ENCODE results near the gene STIP1. TPM values are rescaled to one million over a fixed set of nuclear protein-coding genes. Genes with fewer than 3 reads are reported as not detected.

STIP1 gene
- total and polyA plus RNA-seq, 9 of the 15 experiments (the other 6 are each of a cell fraction or from before 2014, with no cell fraction given): 58.1 to 465 (median 346) TPM

DNA sequence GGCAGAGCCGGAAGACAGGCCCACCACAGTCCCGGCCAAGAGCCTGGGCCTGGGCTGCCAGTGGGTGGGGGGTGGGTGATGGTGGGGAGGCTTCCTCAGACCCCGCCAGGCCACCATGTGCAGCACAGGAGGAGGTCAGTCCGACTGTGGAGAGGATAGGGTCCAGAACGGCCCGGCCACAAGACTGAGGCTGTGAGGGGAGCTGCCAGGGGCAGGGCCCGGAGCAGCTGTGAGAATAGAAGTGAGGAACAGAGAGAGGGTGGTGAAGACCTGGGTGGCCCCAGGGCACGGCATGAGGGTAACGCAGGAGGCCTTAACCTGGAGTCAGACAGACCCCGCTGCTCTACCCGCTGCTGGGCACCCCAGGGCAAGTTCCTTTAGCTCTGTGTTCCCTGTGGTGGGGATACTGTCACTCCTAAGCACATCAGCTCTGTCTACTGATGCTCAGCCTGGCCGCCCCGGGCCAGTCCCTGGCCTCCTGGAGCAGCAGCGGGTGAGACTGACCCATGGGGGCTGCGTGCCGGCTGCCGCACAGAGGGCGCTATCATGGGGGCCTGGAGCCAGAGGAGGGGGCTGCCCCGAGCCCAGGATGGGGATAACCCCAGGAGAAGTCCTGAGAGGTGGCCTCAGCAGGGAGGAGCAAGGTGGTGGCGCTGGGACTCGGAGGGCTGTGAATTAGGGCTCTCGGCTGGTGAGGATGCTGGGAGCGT, 22.3 kb downstream of the STIP1 start (continued):
- TF ChIP-seq, protein P1, sequence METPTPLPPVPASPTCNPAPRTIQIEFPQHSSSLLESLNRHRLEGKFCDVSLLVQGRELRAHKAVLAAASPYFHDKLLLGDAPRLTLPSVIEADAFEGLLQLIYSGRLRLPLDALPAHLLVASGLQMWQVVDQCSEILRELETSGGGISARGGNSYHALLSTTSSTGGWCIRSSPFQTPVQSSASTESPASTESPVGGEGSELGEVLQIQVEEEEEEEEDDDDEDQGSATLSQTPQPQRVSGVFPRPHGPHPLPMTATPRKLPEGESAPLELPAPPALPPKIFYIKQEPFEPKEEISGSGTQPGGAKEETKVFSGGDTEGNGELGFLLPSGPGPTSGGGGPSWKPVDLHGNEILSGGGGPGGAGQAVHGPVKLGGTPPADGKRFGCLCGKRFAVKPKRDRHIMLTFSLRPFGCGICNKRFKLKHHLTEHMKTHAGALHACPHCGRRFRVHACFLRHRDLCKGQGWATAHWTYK (CRISPR knock-in tag; IDR thresholded peaks at IDR 0.05): no peak
- TF ChIP-seq MYC (IDR thresholded peaks at IDR 0.05; ENCODE audit: low read depth, low read length): no peak
- TF ChIP-seq MYC (CRISPR knock-in tag; IDR thresholded peaks at IDR 0.05; ENCODE audit: borderline replicate concordance, low read depth): peak; percentile 40; the same call in 1 of the 2 replicates
- 0 out of 2 replicates have a peak, but pooled peaks have one; percentile 0 for TF ChIP-seq GTF2E2 (tag; IDR thresholded peaks at IDR 0.05)
- TF ChIP-seq, protein P2, sequence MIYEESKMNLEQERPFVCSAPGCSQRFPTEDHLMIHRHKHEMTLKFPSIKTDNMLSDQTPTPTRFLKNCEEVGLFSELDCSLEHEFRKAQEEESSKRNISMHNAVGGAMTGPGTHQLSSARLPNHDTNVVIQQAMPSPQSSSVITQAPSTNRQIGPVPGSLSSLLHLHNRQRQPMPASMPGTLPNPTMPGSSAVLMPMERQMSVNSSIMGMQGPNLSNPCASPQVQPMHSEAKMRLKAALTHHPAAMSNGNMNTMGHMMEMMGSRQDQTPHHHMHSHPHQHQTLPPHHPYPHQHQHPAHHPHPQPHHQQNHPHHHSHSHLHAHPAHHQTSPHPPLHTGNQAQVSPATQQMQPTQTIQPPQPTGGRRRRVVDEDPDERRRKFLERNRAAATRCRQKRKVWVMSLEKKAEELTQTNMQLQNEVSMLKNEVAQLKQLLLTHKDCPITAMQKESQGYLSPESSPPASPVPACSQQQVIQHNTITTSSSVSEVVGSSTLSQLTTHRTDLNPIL (CRISPR knock-in tag; IDR thresholded peaks at IDR 0.05): no peak
- no peak for TF ChIP-seq TSC22D4 (tag; IDR thresholded peaks at IDR 0.05)
- 0 out of 2 replicates have a peak, but pooled peaks have one; percentile 8 for TF ChIP-seq NFRKB (IDR thresholded peaks at IDR 0.05; ENCODE audit: low read depth)
- TF ChIP-seq BRF1 (IDR thresholded peaks at IDR 0.05; ENCODE audit: borderline replicate concordance, extremely low read depth, insufficient read length): no peak
- TF ChIP-seq, protein P3, sequence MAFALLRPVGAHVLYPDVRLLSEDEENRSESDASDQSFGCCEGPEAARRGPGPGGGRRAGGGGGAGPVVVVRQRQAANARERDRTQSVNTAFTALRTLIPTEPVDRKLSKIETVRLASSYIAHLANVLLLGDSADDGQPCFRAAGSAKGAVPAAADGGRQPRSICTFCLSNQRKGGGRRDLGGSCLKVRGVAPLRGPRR (CRISPR knock-in tag; IDR thresholded peaks at IDR 0.05): no peak
- 0 out of 2 replicates have a peak, but pooled peaks have one; percentile 16 for TF ChIP-seq BRD4 (IDR thresholded peaks at IDR 0.05)
- no peak for TF ChIP-seq ZNF780A (CRISPR knock-in tag; IDR thresholded peaks at IDR 0.05)
